Upper lobe of left lung (tissue), 4 donors: ENCODE data around the gene ARID3B.

ENCODE experiments used
- CTCF ChIP-seq, 6 experiments: fragments of 450-650 bp in 4 of 6; fragments of 200-600 bp in 2 of 6; sonication (generic) in 2 of 6; IDR thresholded peaks; one replicate each; pipeline ENCODE4 v1.5.1; 2016 to 2019; ENCODE audit warnings: antibody characterized with exemption in 6 of 6
- EP300 ChIP-seq, 4 donors: sonication (generic); formaldehyde crosslinking; IDR thresholded peaks; one replicate each; pipeline ENCODE4 v1.5.1; 2017; ENCODE audit warnings: antibody characterized with exemption in 4 of 4, control low read depth in 2 of 4
- POLR2A ChIP-seq, 4 donors: fragments of 450-650 bp; IDR thresholded peaks; one replicate each; pipeline ENCODE4 v1.5.1; 2016 to 2017; ENCODE audit warnings: antibody characterized with exemption in 4 of 4, mild to moderate bottlenecking in 2 of 4
- POLR2AphosphoS5 ChIP-seq, 2 donors: sonication (generic); formaldehyde crosslinking; IDR thresholded peaks; one replicate each; pipeline ENCODE4 v1.5.1; 2017; ENCODE audit warnings: antibody characterized with exemption in 2 of 2

GRCh38 chr15:74643665-74644204, 102.7 kb downstream of the ARID3B start:
- TF ChIP-seq CTCF (IDR thresholded peaks at IDR 0.05) (no peak), EP300 (IDR thresholded peaks at IDR 0.05) (no peak), POLR2A (IDR thresholded peaks at IDR 0.05) (no peak), POLR2AphosphoS5 (IDR thresholded peaks at IDR 0.05) (no peak)
